ENCODE data around the gene CDO1.

DNA sequence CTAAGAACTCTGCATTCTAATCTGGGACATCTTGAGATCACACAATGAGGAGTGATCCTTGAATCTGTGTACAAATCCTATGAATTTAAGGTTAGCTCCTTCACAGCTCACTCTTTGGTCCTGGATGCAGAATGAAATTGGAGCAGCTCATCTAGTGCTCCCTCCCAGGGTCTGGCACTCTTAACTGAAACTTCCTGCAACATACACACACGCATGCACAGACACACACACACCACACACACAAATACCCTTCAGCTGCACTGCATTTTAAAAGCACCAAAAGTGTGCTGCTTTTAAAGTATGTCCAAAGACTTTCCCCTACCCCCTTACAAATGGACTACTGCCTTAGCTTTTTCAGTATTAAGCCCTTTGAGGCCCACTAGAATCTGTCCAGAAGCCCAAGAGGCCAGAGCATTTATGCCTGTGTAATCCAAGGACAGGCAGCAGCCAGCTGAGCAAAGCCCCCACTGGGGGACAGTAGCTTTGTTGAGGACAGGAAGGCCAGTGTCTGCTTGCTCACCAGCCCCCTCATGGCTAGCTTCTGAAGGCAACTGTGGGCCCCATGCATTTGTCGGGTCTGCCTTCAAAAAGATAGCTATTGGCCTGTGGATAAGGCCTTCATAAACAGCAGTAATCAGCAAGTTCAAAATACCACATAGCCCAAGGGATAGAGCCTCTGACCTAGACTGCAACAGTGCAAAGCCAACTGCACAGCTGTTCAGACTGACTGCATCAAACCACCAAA lies 43.6 kb downstream of the CDO1 start:
- TF ChIP-seq, protein P1, sequence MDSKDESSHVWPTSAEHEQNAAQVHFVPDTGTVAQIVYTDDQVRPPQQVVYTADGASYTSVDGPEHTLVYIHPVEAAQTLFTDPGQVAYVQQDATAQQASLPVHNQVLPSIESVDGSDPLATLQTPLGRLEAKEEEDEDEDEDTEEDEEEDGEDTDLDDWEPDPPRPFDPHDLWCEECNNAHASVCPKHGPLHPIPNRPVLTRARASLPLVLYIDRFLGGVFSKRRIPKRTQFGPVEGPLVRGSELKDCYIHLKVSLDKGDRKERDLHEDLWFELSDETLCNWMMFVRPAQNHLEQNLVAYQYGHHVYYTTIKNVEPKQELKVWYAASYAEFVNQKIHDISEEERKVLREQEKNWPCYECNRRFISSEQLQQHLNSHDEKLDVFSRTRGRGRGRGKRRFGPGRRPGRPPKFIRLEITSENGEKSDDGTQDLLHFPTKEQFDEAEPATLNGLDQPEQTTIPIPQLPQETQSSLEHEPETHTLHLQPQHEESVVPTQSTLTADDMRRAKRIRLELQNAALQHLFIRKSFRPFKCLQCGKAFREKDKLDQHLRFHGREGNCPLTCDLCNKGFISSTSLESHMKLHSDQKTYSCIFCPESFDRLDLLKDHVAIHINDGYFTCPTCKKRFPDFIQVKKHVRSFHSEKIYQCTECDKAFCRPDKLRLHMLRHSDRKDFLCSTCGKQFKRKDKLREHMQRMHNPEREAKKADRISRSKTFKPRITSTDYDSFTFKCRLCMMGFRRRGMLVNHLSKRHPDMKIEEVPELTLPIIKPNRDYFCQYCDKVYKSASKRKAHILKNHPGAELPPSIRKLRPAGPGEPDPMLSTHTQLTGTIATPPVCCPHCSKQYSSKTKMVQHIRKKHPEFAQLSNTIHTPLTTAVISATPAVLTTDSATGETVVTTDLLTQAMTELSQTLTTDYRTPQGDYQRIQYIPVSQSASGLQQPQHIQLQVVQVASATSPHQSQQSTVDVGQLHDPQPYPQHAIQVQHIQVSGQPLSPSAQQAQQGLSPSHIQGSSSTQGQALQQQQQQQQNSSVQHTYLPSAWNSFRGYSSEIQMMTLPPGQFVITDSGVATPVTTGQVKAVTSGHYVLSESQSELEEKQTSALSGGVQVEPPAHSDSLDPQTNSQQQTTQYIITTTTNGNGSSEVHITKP (IDR thresholded peaks at IDR 0.05; ENCODE audit: partially characterized antibody) = no peak
- TF ChIP-seq, protein P2, sequence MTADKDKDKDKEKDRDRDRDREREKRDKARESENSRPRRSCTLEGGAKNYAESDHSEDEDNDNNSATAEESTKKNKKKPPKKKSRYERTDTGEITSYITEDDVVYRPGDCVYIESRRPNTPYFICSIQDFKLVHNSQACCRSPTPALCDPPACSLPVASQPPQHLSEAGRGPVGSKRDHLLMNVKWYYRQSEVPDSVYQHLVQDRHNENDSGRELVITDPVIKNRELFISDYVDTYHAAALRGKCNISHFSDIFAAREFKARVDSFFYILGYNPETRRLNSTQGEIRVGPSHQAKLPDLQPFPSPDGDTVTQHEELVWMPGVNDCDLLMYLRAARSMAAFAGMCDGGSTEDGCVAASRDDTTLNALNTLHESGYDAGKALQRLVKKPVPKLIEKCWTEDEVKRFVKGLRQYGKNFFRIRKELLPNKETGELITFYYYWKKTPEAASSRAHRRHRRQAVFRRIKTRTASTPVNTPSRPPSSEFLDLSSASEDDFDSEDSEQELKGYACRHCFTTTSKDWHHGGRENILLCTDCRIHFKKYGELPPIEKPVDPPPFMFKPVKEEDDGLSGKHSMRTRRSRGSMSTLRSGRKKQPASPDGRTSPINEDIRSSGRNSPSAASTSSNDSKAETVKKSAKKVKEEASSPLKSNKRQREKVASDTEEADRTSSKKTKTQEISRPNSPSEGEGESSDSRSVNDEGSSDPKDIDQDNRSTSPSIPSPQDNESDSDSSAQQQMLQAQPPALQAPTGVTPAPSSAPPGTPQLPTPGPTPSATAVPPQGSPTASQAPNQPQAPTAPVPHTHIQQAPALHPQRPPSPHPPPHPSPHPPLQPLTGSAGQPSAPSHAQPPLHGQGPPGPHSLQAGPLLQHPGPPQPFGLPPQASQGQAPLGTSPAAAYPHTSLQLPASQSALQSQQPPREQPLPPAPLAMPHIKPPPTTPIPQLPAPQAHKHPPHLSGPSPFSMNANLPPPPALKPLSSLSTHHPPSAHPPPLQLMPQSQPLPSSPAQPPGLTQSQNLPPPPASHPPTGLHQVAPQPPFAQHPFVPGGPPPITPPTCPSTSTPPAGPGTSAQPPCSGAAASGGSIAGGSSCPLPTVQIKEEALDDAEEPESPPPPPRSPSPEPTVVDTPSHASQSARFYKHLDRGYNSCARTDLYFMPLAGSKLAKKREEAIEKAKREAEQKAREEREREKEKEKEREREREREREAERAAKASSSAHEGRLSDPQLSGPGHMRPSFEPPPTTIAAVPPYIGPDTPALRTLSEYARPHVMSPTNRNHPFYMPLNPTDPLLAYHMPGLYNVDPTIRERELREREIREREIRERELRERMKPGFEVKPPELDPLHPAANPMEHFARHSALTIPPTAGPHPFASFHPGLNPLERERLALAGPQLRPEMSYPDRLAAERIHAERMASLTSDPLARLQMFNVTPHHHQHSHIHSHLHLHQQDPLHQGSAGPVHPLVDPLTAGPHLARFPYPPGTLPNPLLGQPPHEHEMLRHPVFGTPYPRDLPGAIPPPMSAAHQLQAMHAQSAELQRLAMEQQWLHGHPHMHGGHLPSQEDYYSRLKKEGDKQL (CRISPR knock-in tag; IDR thresholded peaks at IDR 0.05; ENCODE audit: borderline replicate concordance) = no peak
- no peak for TF ChIP-seq TBL1XR1 (IDR thresholded peaks at IDR 0.05; ENCODE audit: low read length in 2 of 2)
- TF ChIP-seq BMI1 (IDR thresholded peaks at IDR 0.05; ENCODE audit: low read length) = no peak
- no peak for TF ChIP-seq CREBBP (IDR thresholded peaks at IDR 0.05; ENCODE audit: low read depth, low read length)
- no peak for TF ChIP-seq MAZ (CRISPR knock-in tag; conservative IDR thresholded peaks at IDR 0.05 in 1 of 2, IDR thresholded peaks at IDR 0.05 in 1 of 2)
- no peak for TF ChIP-seq HNRNPL (IDR thresholded peaks at IDR 0.05; ENCODE audit: low read depth, low read length)
- TF ChIP-seq ESRRA (IDR thresholded peaks at IDR 0.05; ENCODE audit: borderline replicate concordance, low read depth) = no peak
- no peak for TF ChIP-seq NR2F6 (CRISPR knock-in tag; IDR thresholded peaks at IDR 0.05)
- TF ChIP-seq POLR2AphosphoS5 (IDR thresholded peaks at IDR 0.05; ENCODE audit: control insufficient read depth, insufficient read depth, low read depth, low read length) = no peak
- TF ChIP-seq, protein P3, sequence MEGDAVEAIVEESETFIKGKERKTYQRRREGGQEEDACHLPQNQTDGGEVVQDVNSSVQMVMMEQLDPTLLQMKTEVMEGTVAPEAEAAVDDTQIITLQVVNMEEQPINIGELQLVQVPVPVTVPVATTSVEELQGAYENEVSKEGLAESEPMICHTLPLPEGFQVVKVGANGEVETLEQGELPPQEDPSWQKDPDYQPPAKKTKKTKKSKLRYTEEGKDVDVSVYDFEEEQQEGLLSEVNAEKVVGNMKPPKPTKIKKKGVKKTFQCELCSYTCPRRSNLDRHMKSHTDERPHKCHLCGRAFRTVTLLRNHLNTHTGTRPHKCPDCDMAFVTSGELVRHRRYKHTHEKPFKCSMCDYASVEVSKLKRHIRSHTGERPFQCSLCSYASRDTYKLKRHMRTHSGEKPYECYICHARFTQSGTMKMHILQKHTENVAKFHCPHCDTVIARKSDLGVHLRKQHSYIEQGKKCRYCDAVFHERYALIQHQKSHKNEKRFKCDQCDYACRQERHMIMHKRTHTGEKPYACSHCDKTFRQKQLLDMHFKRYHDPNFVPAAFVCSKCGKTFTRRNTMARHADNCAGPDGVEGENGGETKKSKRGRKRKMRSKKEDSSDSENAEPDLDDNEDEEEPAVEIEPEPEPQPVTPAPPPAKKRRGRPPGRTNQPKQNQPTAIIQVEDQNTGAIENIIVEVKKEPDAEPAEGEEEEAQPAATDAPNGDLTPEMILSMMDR (IDR thresholded peaks at IDR 0.05 in 2 of 3, conservative IDR thresholded peaks at IDR 0.05 in 1 of 3; ENCODE audit: insufficient read depth in 2 of 3, low read depth in 1 of 3, low read length in 3 of 3) = no peak
- no peak for TF ChIP-seq HDAC2 (IDR thresholded peaks at IDR 0.05)
- TF ChIP-seq, protein P4, sequence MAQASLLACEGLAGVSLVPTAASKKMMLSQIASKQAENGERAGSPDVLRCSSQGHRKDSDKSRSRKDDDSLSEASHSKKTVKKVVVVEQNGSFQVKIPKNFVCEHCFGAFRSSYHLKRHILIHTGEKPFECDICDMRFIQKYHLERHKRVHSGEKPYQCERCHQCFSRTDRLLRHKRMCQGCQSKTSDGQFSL (CRISPR knock-in tag; IDR thresholded peaks at IDR 0.05) = no peak
- TF ChIP-seq, protein P4 (tag; IDR thresholded peaks at IDR 0.05) = no peak
- TF ChIP-seq JUND (IDR thresholded peaks at IDR 0.05; ENCODE audit: borderline replicate concordance, low read depth, low read length) = no peak
- TF ChIP-seq JUND (tag; IDR thresholded peaks at IDR 0.05; ENCODE audit: borderline replicate concordance, low read depth, low read length) = no peak
